Heart left ventricle (tissue), 16 donors: ENCODE data around the gene KRT74. TPM values are rescaled to one million over a fixed set of nuclear protein-coding genes. Genes with fewer than 3 reads are reported as not detected.

ENCODE experiments used
- ATAC-seq, 4 donors: fragments of 200-7000 bp; cut with Tn5 transposase; one replicate each; pipeline ENCODE4 v1.9.1; 2020 to 2022; ENCODE audit warnings: moderate library complexity in 4 of 4, mild to moderate bottlenecking in 3 of 4, moderate number of reproducible peaks in 1 of 4
- DNase-seq, 5 donors: peaks; one replicate each; pipeline ENCODE4 v3.0.0-alpha.2; 2020
- H3K27ac ChIP-seq, 12 donors: fragments of 200-600 bp; sonication (generic) in 4 of 12; one replicate each; pipeline versions ENCODE4 v1.5.0 to v1.8.0; 2016 to 2022; ENCODE audit warnings: mild to moderate bottlenecking in 2 of 12
- H3K27me3 ChIP-seq, 9 donors: fragments of 200-600 bp; sonication (generic) in 2 of 9; one replicate each; pipeline versions ENCODE4 v1.5.1 to v1.8.0; 2016 to 2022; ENCODE audit warnings: mild to moderate bottlenecking in 3 of 9
- H3K36me3 ChIP-seq, 9 donors: fragments of 200-600 bp; sonication (generic) in 2 of 9; one replicate each; pipeline versions ENCODE4 v1.5.0 to v1.8.0; 2018 to 2022; ENCODE audit warnings: mild to moderate bottlenecking in 2 of 9
- H3K4me1 ChIP-seq, 12 donors: fragments of 200-600 bp; sonication (generic) in 4 of 12; one replicate each; pipeline versions ENCODE4 v1.5.0 to v1.8.0; 2016 to 2022; ENCODE audit warnings: mild to moderate bottlenecking in 3 of 12
- H3K4me3 ChIP-seq, 12 donors: fragments of 200-600 bp; sonication (generic) in 4 of 12; one replicate each; pipeline versions ENCODE4 v1.5.0 to v1.8.0; 2017 to 2022; ENCODE audit warnings: mild to moderate bottlenecking in 9 of 12, moderate library complexity in 4 of 12
- H3K9me3 ChIP-seq, 12 donors: fragments of 200-600 bp; sonication (generic) in 4 of 12; one replicate each; pipeline versions ENCODE4 v1.5.0 to v1.8.0; 2016 to 2022; ENCODE audit warnings: mild to moderate bottlenecking in 1 of 12
- CTCF ChIP-seq, 12 donors: fragments of 200-600 bp; sonication (generic) in 4 of 12; IDR thresholded peaks; one replicate each; pipeline versions ENCODE4 v1.5.0 to v1.8.0; 2018 to 2022; ENCODE audit warnings: antibody characterized with exemption in 12 of 12, mild to moderate bottlenecking in 5 of 12
- POLR2A ChIP-seq, 2 donors: fragments of 450-650 bp; IDR thresholded peaks; one replicate each; pipeline ENCODE4 v1.6.1; 2017; ENCODE audit warnings: antibody characterized with exemption in 2 of 2, mild to moderate bottlenecking in 2 of 2, moderate library complexity in 2 of 2
- WGBS, 4 donors: extraction: QIAGEN DNeasy Blood & Tissue Kit in 2 of 4; methylation state at CpG; one replicate each; pipeline versions ENCODE4 v1.1.5 to v1.1.7; 2013 to 2018; 5-methylcytosine and 5-hydroxymethylcytosine counted together
- intact Hi-C, 10 donors: fragments of 100-400 bp; cut with DNase I; formaldehyde crosslinking; loops; one replicate each; pipeline versions ENCODE4 v1.11.1 to v1.14.2; 2022
- polyA plus RNA-seq, 2 donors: library from polyadenylated mRNA; stranded (reverse); fragments of 200-250 nt; gene quantifications; one replicate each; pipeline ENCODE4 v1.2.3, GENCODE V29; 2013
- total RNA-seq, 9 donors: library from RNA; depleted of rRNA in 2 of 9; stranded (reverse); fragments of >200 nt in 2 of 9; fragmentation: NEBNext Ultra II Directional in 3 of 9; extraction: Animal tissue kit (Norgen Biotek cat#: 25700) in 3 of 9; gene quantifications; one replicate each; pipeline versions ENCODE4 v1.1.0 to v1.2.4, GENCODE V29; 2016 to 2023
- donor health status: ischemic (EF 13 %, LVEDD 7.1; RV severe dilation, severe dysfunction).
- donor health status: healthy with polysubstance abuse.
- donor health status: DM: no; HTN: yes; CAD: no.
- donor health status: DM: no; HTN: no; CAD: no.
- donor health status: ischemic (EF 25% LVEDD 6.9; RV normal size, moderate dysfunction).
- donor health status: ischemic (EF 25% LVEDD 5.7; RV mildly dilated, moderate dysfunction).
- donor health status: healthy.
- donor health status: DM: yes; HTN: yes; CAD: no.
- donor health status: ischemic (EF 35%, LVEDD 5.7; RV mildly dilated, moderate dysfunction).
- donor health status: nonischemic (EF 11% LVEDD 7.7; RV severe dilation, severe dysfunction).
- donor health status: DM: yes; HTN: yes; CAD: no.
- donor health status: PGD.
- donor health status: ischemic (EF 29% LVEDD 5.4; RV normal size, mild dysfunction).
- donor health status: nonischemic (EF 23%, LVEDD 6.1; RV moderate dilation, normal function).

The KRT74 gene
- total and polyA plus RNA-seq, 11 donors, result not detected

DNA sequence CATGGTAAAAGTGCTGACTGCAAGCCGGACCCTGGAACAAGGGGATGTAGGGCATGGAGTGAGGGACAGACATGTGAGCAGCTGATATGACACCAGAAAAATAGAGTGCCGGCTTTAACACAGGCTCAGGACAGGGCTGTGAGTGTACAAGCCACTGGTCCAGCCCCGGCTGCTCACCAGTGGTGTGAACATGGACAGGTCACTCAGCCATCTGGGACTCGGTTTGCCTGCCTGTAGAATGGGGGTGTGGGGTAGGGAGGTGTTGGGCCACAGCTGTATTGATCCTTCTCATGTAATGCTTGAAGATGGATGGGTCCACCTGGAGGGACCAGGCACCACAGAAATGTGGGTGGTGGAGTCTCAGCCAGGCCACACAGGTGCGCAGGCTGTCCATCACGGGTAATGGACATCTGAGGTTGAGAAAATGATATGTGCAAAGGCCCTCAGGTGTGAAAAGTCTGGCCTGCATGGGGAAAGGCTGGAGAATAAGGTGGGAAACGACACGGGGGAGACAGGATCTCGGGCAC lies 10.6 kb upstream of the KRT74 start:
- Histone ChIP-seq H3K9me3 (no peaks in the 10 kb centered on the region), H3K4me1 (no peaks in the 10 kb centered on the region), H3K27ac (no peak overlapping the region), H3K27me3 (peaks cover 0 to 13% (median 0%) of the 10 kb centered on the region in 9 donors), H3K4me3 (no peak overlapping the region), H3K36me3 (no peaks in the 10 kb centered on the region)
- WGBS, 4 donors, result 86 to 94% (median 89%) methylated on average over 9 of the region's 9 CpGs
- intact Hi-C loops, result loop anchor here in 8 of 10 donors (5.0 to 10.0 kb wide), 8 partner anchors 209 to 429 kb away; no protein-coding TSS in a partner anchor
- DNase-seq, result no peak
- no peak for ATAC-seq
- no peak for TF ChIP-seq POLR2A (IDR thresholded peaks at IDR 0.05)
- TF ChIP-seq CTCF (IDR thresholded peaks at IDR 0.05), result no peak

- no peak overlapping the region for H3K27ac ChIP-seq
- no peak for TF ChIP-seq POLR2A (IDR thresholded peaks at IDR 0.05)
- TF ChIP-seq CTCF (IDR thresholded peaks at IDR 0.05), result peak; percentile 45 to 72 (median 62)
- H3K27me3 ChIP-seq, result peaks cover 0 to 13% (median 0%) of the 10 kb centered on the region in 9 donors
- 13 to 24% (median 14%) methylated on average over 3 to 7 of the region's 7 CpGs for WGBS, 4 donors
- no peaks in the 10 kb centered on the region for H3K4me1 ChIP-seq
- intact Hi-C loops, result loop anchor here (1.0 to 10.0 kb wide), 10 partner anchors 208 to 428 kb away; no protein-coding TSS in a partner anchor
- no peaks in the 10 kb centered on the region for H3K36me3 ChIP-seq
- ATAC-seq (peak; percentile 56 to 84 (median 74)), DNase-seq (peak in 3 of 5 donors; percentile 31 to 52 (median 41))
- no peaks in the 10 kb centered on the region for H3K9me3 ChIP-seq
- H3K4me3 ChIP-seq, result no peak overlapping the region
Measured at GRCh38 chr12:52582971-52583456, 9.4 kb upstream of the KRT74 start.

DNA sequence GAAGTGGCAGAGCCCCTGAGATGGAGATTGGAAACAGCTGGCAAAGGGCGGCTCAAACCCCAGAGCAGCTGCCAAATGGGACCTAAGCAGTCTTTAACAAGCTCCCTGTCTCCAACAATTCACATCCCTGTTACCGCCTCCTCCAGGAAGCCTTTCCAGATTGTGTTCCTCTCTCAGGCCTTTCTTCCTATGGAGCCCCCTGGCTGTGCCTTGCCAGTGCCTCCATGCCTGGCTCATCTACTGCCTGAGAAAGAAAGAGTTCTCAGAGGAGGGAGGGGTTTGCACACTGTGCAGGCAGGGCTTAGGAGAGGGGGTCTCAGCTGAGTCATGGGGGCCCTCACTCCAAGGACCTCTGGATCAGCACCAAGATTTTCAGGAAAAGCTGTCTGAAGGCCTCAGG lies 8.8 kb upstream of the KRT74 start:
- H3K4me1 ChIP-seq, result no peaks in the 10 kb centered on the region
- no peak overlapping the region for H3K27ac ChIP-seq
- WGBS, 4 donors, result 60 to 75% (median 63%) methylated on average over 2 of the region's 2 CpGs
- no peak for DNase-seq
- peak in 1 of 4 donors; percentile 29 for ATAC-seq
- no peaks in the 10 kb centered on the region for H3K9me3 ChIP-seq
- no peak for TF ChIP-seq POLR2A (IDR thresholded peaks at IDR 0.05)
- no peak for TF ChIP-seq CTCF (IDR thresholded peaks at IDR 0.05)
- H3K36me3 ChIP-seq, result no peaks in the 10 kb centered on the region
- intact Hi-C loops, result loop anchor here (2.0 to 10.0 kb wide), 9 partner anchors 208 to 428 kb away; no protein-coding TSS in a partner anchor
- peaks cover 0 to 9% (median 0%) of the 10 kb centered on the region in 9 donors for H3K27me3 ChIP-seq
- H3K4me3 ChIP-seq, result no peak overlapping the region

- no peak overlapping the region for H3K27ac ChIP-seq
- no peak overlapping the region for H3K4me3 ChIP-seq
- TF ChIP-seq CTCF (IDR thresholded peaks at IDR 0.05), result no peak
- TF ChIP-seq POLR2A (IDR thresholded peaks at IDR 0.05), result no peak
- no peak for ATAC-seq
- no peak for DNase-seq
- 71 to 74% (median 73%) methylated on average over 6 of the region's 6 CpGs for WGBS, 4 donors
- peaks cover 0 to 9% (median 0%) of the 10 kb centered on the region in 9 donors for H3K27me3 ChIP-seq
- H3K9me3 ChIP-seq, result no peaks in the 10 kb centered on the region
- H3K4me1 ChIP-seq, result no peaks in the 10 kb centered on the region
- intact Hi-C loops, result loop anchor here in 8 of 10 donors (2.0 to 10.0 kb wide), 10 partner anchors 207 to 427 kb away; no protein-coding TSS in a partner anchor
- no peaks in the 10 kb centered on the region for H3K36me3 ChIP-seq
Measured at GRCh38 chr12:52581481-52581880, 7.8 kb upstream of the KRT74 start.
